Activated CD4-positive, alpha-beta T cell treated with anti-CD3 and anti-CD28 coated beads, Interleukin-2, amount 50 U/mL, for 16 hours (primary cell): Measurements from ENCODE around the gene PDE1A.
"Not testable (repeated sequence)": the region's sequence is repeated elsewhere in the genome, so short reads cannot be mapped to it uniquely, and the experiment has no call there.

Source experiments
- DNase-seq: peaks from one replicate; pipeline ENCODE4 v3.0.0-alpha.2; 2020

The PDE1A gene

GRCh38 chr2:182404975-182405561 is 21.8 kb downstream of the PDE1A start:
- DNase-seq, result no peak

- no peak for DNase-seq
These were observed 22.7 kb downstream of the PDE1A start for GRCh38 chr2:182404092-182404491.

- DNase-seq, result no peak
These were observed 33.5 kb downstream of the PDE1A start for GRCh38 chr2:182393270-182393760.

- no peak for DNase-seq
These were observed 35.4 kb downstream of the PDE1A start for GRCh38 chr2:182391443-182391842.

- not testable (repeated sequence) for DNase-seq
These were observed 40.5 kb downstream of the PDE1A start for GRCh38 chr2:182386267-182386880.

- no peak for DNase-seq
These were observed 42.0 kb downstream of the PDE1A start for GRCh38 chr2:182384860-182385259.

GRCh38 chr2:182381225-182381624 is 45.6 kb downstream of the PDE1A start:
- DNase-seq, result no peak

- DNase-seq, result no peak
These were observed 47.6 kb downstream of the PDE1A start for GRCh38 chr2:182379241-182379640.

- DNase-seq, result no peak
These were observed 48.1 kb downstream of the PDE1A start for GRCh38 chr2:182378759-182379158.

- DNase-seq, result no peak
These were observed 49.4 kb downstream of the PDE1A start for GRCh38 chr2:182377467-182377866.

GRCh38 chr2:182375862-182376261 is 51.0 kb downstream of the PDE1A start:
- DNase-seq, result no peak

- no peak for DNase-seq
These were observed 54.2 kb downstream of the PDE1A start for GRCh38 chr2:182372661-182373060.

GRCh38 chr2:182368996-182369395 is 57.8 kb downstream of the PDE1A start:
- DNase-seq, result no peak

- DNase-seq, result no peak
These were observed 58.4 kb downstream of the PDE1A start for GRCh38 chr2:182368446-182368845.

- no peak for DNase-seq
These were observed 59.4 kb downstream of the PDE1A start for GRCh38 chr2:182367401-182367800.

- DNase-seq, result no peak
These were observed 60.2 kb downstream of the PDE1A start for GRCh38 chr2:182366628-182367027.

- no peak for DNase-seq
These were observed 61.0 kb downstream of the PDE1A start for GRCh38 chr2:182365855-182366254.

GRCh38 chr2:182361477-182361876 is 65.4 kb downstream of the PDE1A start:
- DNase-seq, result no peak

GRCh38 chr2:182360663-182361260 is 66.1 kb downstream of the PDE1A start:
- DNase-seq, result no peak

GRCh38 chr2:182359990-182360662 is 66.7 kb downstream of the PDE1A start:
- DNase-seq, result no peak

GRCh38 chr2:182359027-182359989 is 67.5 kb downstream of the PDE1A start:
- DNase-seq, result no peak

- no peak for DNase-seq
These were observed 68.2 kb downstream of the PDE1A start for GRCh38 chr2:182358601-182359000.

- DNase-seq, result no peak
These were observed 71.0 kb downstream of the PDE1A start for GRCh38 chr2:182355815-182356214.
